Ovary (tissue), 9 donors: ENCODE results near the gene DDAH2. TPM values are rescaled to one million over a fixed set of nuclear protein-coding genes. Genes with fewer than 3 reads are reported as not detected.

Source experiments
- DNase-seq, 5 donors: peaks; one replicate each; pipeline ENCODE4 v3.0.0-alpha.2; 2019 to 2020
- H3K27ac ChIP-seq, 2 donors: fragments of 200-600 bp; one replicate each; pipeline versions ENCODE4 v1.5.1 to v1.8.0; 2019 to 2022
- H3K27me3 ChIP-seq: fragments of 200-600 bp; one replicate; pipeline ENCODE4 v1.8.0; 2022
- H3K36me3 ChIP-seq: fragments of 200-600 bp; sonication (generic); one replicate; pipeline ENCODE4 v1.5.1; 2019
- H3K4me1 ChIP-seq: one replicate; pipeline ENCODE4 v1.8.1; 2013; ENCODE audit warnings: mild to moderate bottlenecking, moderate library complexity; ENCODE audit not compliant: insufficient read depth
- H3K4me3 ChIP-seq: fragments of 200-600 bp; sonication (generic); one replicate; pipeline ENCODE4 v1.5.1; 2017
- H3K9me3 ChIP-seq, 2 donors: fragments of 200-600 bp in 1 of 2; sonication (generic) in 1 of 2; one replicate each; pipeline versions ENCODE4 v1.5.1 to v1.8.1; 2013 to 2019; ENCODE audit warnings: mild to moderate bottlenecking in 1 of 2, moderate library complexity in 1 of 2
- EP300 ChIP-seq: sonication (generic); formaldehyde crosslinking; IDR thresholded peaks from one replicate; pipeline ENCODE4 v1.6.1; 2017; ENCODE audit warnings: antibody characterized with exemption
- POLR2A ChIP-seq: fragments of 450-650 bp; IDR thresholded peaks from one replicate; pipeline ENCODE4 v1.6.1; 2017; ENCODE audit warnings: antibody characterized with exemption, mild to moderate bottlenecking, moderate library complexity
- WGBS, 3 donors: extraction: QIAGEN DNeasy Blood & Tissue Kit in 1 of 3; methylation state at CpG; one replicate each; pipeline versions ENCODE4 v1.1.5 to v1.1.7; 2013 to 2017; 5-methylcytosine and 5-hydroxymethylcytosine counted together
- intact Hi-C, 4 donors: fragments of 100-400 bp; cut with DNase I; formaldehyde crosslinking; loops; one replicate each; pipeline versions ENCODE4 v1.11.0 to v1.15.1; 2022 to 2023
- polyA plus RNA-seq, 2 donors: library from polyadenylated mRNA; stranded (reverse); fragments of 200-250 nt in 1 of 2; fragments of 350-450 nt in 1 of 2; fragmentation: Illumina TruSeq in 1 of 2; extraction: RNeasy Lipid Tissue Mini Kit (QIAGEN cat#74804) in 1 of 2; gene quantifications; one replicate each; pipeline ENCODE4 v1.2.3, GENCODE V29; 2013 to 2014
- total RNA-seq, 7 donors: library from RNA; depleted of rRNA in 2 of 7; stranded (reverse); fragments of >200 nt in 2 of 7; fragmentation: NEBNext Ultra II Directional in 3 of 7; extraction: Animal tissue kit (Norgen Biotek cat#: 25700) in 3 of 7; gene quantifications; one replicate each; pipeline versions ENCODE4 v1.1.0 to v1.2.4, GENCODE V29; 2016 to 2023
- TF ChIP-seq, protein P1 (sequence below), 3 donors: fragments of 450-650 bp in 2 of 3; fragments of 200-600 bp in 1 of 3; IDR thresholded peaks; one replicate each; pipeline versions ENCODE4 v1.5.1 to v1.8.0; 2016 to 2022; ENCODE audit warnings: antibody characterized with exemption in 3 of 3, mild to moderate bottlenecking in 1 of 3
- donor health status: DM: no; HTN: no; CAD: no; lungs with moderate emphysema.
- donor health status: DM: no; HTN: no; CAD: no.
- donor health status: Bipolar disorder and iron deficiency.
- donor health status: DM: yes; HTN: yes; CAD: no.
- donor health status: DM: no; HTN: no; CAD: no.
- donor health status: DM: yes; HTN: yes; CAD: no.

DDAH2 gene
- total and polyA plus RNA-seq, 9 donors = 23.9 to 139 (median 95.2) TPM

- WGBS, 3 donors = 69 to 75% (median 72%) methylated on average over 10 of the region's 10 CpGs
- H3K27ac ChIP-seq = no peak overlapping the region
- no peaks in the 10 kb centered on the region for H3K9me3 ChIP-seq
- no peaks in the 10 kb centered on the region for H3K36me3 ChIP-seq
- no peak overlapping the region for H3K4me3 ChIP-seq
- no peaks in the 10 kb centered on the region for H3K4me1 ChIP-seq
- intact Hi-C loops = no loop called here
- H3K27me3 ChIP-seq = no peaks in the 10 kb centered on the region
- no peak for DNase-seq
- TF ChIP-seq, protein P1, sequence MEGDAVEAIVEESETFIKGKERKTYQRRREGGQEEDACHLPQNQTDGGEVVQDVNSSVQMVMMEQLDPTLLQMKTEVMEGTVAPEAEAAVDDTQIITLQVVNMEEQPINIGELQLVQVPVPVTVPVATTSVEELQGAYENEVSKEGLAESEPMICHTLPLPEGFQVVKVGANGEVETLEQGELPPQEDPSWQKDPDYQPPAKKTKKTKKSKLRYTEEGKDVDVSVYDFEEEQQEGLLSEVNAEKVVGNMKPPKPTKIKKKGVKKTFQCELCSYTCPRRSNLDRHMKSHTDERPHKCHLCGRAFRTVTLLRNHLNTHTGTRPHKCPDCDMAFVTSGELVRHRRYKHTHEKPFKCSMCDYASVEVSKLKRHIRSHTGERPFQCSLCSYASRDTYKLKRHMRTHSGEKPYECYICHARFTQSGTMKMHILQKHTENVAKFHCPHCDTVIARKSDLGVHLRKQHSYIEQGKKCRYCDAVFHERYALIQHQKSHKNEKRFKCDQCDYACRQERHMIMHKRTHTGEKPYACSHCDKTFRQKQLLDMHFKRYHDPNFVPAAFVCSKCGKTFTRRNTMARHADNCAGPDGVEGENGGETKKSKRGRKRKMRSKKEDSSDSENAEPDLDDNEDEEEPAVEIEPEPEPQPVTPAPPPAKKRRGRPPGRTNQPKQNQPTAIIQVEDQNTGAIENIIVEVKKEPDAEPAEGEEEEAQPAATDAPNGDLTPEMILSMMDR (IDR thresholded peaks at IDR 0.05) = no peak
- no peak for TF ChIP-seq POLR2A
- no peak for TF ChIP-seq EP300
These were observed 11.4 kb downstream of the DDAH2 start for GRCh38 chr6:31717499-31718222.

GRCh38 chr6:31715022-31715958, 13.8 kb downstream of the DDAH2 start, which contains the start of gene LY6G6D:
LY6G6D (plus strand) TSS chr6:31715348; CDS start chr6:31715356, 8 bp downstream.
- Histone ChIP-seq H3K27ac (no peak within 1 kb of the TSS), H3K4me3 (no peak within 1 kb of the TSS), H3K9me3 (no peaks in the 10 kb centered on the region), H3K4me1 (no peaks in the 10 kb centered on the region), H3K27me3 (no peaks in the 10 kb centered on the region), H3K36me3 (no peaks in the 10 kb centered on the region)
- TF ChIP-seq POLR2A (no peak), EP300 (no peak)
- TF ChIP-seq, protein P1 (IDR thresholded peaks at IDR 0.05) = no peak
- DNase-seq = no peak
- intact Hi-C loops = no loop called here
- 70 to 80% (median 79%) methylated on average over 16 of the region's 16 CpGs for WGBS, 3 donors

GRCh38 chr6:31713991-31714684, 15.0 kb downstream of the DDAH2 start:
- intact Hi-C loops = no loop called here
- 29 to 42% (median 34%) methylated on average over 5 of the region's 5 CpGs for WGBS, 3 donors
- Histone ChIP-seq H3K27me3 (no peaks in the 10 kb centered on the region), H3K36me3 (no peaks in the 10 kb centered on the region), H3K4me1 (no peaks in the 10 kb centered on the region), H3K27ac (no peak overlapping the region), H3K9me3 (no peaks in the 10 kb centered on the region), H3K4me3 (no peak overlapping the region)
- TF ChIP-seq, protein P1 (IDR thresholded peaks at IDR 0.05) = no peak
- TF ChIP-seq EP300 (no peak), POLR2A (no peak)
- DNase-seq = no peak

- no peaks in the 10 kb centered on the region for H3K4me1 ChIP-seq
- 64 to 72% (median 64%) methylated on average over 4 of the region's 4 CpGs for WGBS, 3 donors
- H3K27me3 ChIP-seq = no peaks in the 10 kb centered on the region
- H3K36me3 ChIP-seq = no peaks in the 10 kb centered on the region
- H3K27ac ChIP-seq = no peak overlapping the region
- no peak for TF ChIP-seq EP300
- TF ChIP-seq, protein P1 (IDR thresholded peaks at IDR 0.05) = no peak
- DNase-seq = no peak
- no peaks in the 10 kb centered on the region for H3K9me3 ChIP-seq
- intact Hi-C loops = no loop called here
- no peak overlapping the region for H3K4me3 ChIP-seq
These were observed 15.6 kb downstream of the DDAH2 start for GRCh38 chr6:31713465-31713864.
